ENCODE results near the gene E4F1. TPM values are rescaled to one million over a fixed set of nuclear protein-coding genes. Genes with fewer than 3 reads are reported as not detected.

Gene E4F1
- total and polyA plus RNA-seq, 2 experiments from 2014 or later: 13.5 to 32.7 TPM

DNA sequence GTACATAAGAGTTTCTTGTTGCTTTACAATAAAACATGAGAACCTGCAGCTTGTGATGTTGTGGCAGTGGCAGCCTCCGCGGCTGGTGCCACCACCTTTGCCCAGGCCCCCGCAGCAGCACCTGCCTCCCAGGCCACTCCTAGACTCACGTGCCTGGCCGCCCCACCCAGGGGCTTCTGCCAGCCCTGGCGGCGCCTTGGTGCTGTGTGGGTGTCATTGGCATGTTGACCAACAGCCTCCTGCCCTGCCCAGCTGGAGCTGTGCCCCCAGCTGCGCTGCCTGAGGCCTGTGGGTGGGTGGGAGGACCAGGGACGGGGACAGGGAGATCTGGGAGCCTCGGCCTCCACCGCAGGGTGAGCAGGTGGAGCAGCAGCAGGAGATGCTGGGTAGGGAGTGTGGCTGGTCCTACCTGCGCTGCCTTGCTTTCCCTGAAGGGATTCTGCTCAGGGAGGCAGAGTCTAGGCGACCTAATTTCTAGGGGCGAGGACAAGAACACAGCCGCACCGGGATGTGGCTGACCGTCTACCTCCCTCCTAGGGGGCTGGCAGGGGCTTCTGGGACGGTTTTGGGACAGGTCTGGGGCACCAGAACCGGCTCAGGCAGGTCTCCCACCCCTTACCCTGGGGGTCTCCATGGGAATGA is 12.4 kb downstream of the E4F1 start:
- TF ChIP-seq EZH2 (IDR thresholded peaks at IDR 0.05; ENCODE audit: insufficient read depth, poor library complexity, severe bottlenecking) (no peak), EZH2phosphoT487 (IDR thresholded peaks at IDR 0.05; ENCODE audit: insufficient read depth, low read depth) (no peak)
- H3K9ac ChIP-seq: no peak overlapping the region
- in situ Hi-C loops (cut with MboI): no loop called here
- no peak overlapping the region for H3K4me2 ChIP-seq (ENCODE audit: unreplicated experiment)
- H4K20me1 ChIP-seq (ENCODE audit: insufficient read depth): no peaks in the 10 kb centered on the region
- H3K9me2 ChIP-seq (ENCODE audit: insufficient read depth): no peaks in the 10 kb centered on the region
- H2AFZ ChIP-seq: no peak overlapping the region
- H3K9me3 ChIP-seq (ENCODE audit: low read depth): no peaks in the 10 kb centered on the region
- no peaks in the 10 kb centered on the region for H3K4me1 ChIP-seq (ENCODE audit: insufficient read depth)
- no peaks in the 10 kb centered on the region for H3K79me2 ChIP-seq (ENCODE audit: insufficient read depth)
- H3K27ac ChIP-seq: no peak overlapping the region
- no peak overlapping the region for H3K4me3 ChIP-seq
- H3F3A ChIP-seq (ENCODE audit: insufficient read depth): no peaks in the 10 kb centered on the region
- 52 to 55% methylated on average over 12 to 19 of the region's 19 CpGs for WGBS, 2 experiments (ENCODE audit: low coverage in 1 of 2, low lambda C conversion rate in 2 of 2, missing lambda C conversion rate in 2 of 2)
- no peaks in the 10 kb centered on the region for H3K27me3 ChIP-seq (replicated peaks; ENCODE audit: insufficient read depth)
- H3K36me3 ChIP-seq (ENCODE audit: low read depth): no peaks in the 10 kb centered on the region
- DNase-seq: no peak

GRCh38 chr16:2236337-2237101 is 13.1 kb downstream of the E4F1 start, which contains the start of gene DNASE1L2:
Gene DNASE1L2, plus strand, starts transcription at chr16:2236444. Its CDS starts 373 bp downstream, at chr16:2236817.
- no peaks in the 10 kb centered on the region for H3K9me2 ChIP-seq (ENCODE audit: insufficient read depth)
- no peaks in the 10 kb centered on the region for H3F3A ChIP-seq (ENCODE audit: insufficient read depth)
- peak within 1 kb of the TSS; percentile 9 for H3K9ac ChIP-seq
- no peaks in the 10 kb centered on the region for H3K9me3 ChIP-seq (ENCODE audit: low read depth)
- H3K36me3 ChIP-seq (ENCODE audit: low read depth): no peaks in the 10 kb centered on the region
- H3K4me3 ChIP-seq: peak within 1 kb of the TSS; percentile 53
- H3K4me2 ChIP-seq (ENCODE audit: unreplicated experiment): peak within 1 kb of the TSS; percentile 53
- DNase-seq: peak; percentile 76
- H4K20me1 ChIP-seq (ENCODE audit: insufficient read depth): no peaks in the 10 kb centered on the region
- no peaks in the 10 kb centered on the region for H3K79me2 ChIP-seq (ENCODE audit: insufficient read depth)
- H3K4me1 ChIP-seq (ENCODE audit: insufficient read depth): no peaks in the 10 kb centered on the region
- no peak within 1 kb of the TSS for H3K27ac ChIP-seq
- WGBS, 2 experiments (ENCODE audit: low coverage in 1 of 2, low lambda C conversion rate in 2 of 2, missing lambda C conversion rate in 2 of 2): 3 to 4% methylated on average over 40 to 48 of the region's 64 CpGs
- no peaks in the 10 kb centered on the region for H3K27me3 ChIP-seq (replicated peaks; ENCODE audit: insufficient read depth)
- in situ Hi-C loops (cut with MboI): no loop called here
- no peak for TF ChIP-seq EZH2 (IDR thresholded peaks at IDR 0.05; ENCODE audit: insufficient read depth, poor library complexity, severe bottlenecking)
- H2AFZ ChIP-seq: no peak within 1 kb of the TSS

DNA sequence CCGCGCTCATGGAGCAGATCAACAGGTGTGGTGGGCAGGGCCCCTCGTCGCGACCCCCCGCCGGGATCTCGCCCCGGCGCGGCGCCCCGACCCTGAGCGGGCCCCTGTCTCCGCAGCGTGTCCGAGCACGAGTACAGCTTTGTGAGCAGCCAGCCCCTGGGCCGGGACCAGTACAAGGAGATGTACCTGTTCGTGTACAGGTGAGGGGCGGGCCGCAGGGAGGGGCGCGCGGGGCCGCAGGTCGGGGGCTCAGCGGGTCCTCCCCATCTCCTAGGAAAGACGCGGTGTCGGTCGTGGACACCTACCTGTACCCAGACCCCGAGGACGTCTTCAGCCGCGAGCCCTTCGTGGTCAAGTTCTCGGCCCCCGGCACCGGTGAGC is 13.7 kb downstream of the E4F1 start:
- Histone ChIP-seq H4K20me1 (ENCODE audit: insufficient read depth) (no peaks in the 10 kb centered on the region), H3K27ac (no peak overlapping the region), H3K79me2 (ENCODE audit: insufficient read depth) (no peaks in the 10 kb centered on the region), H3K27me3 (replicated peaks; ENCODE audit: insufficient read depth) (no peaks in the 10 kb centered on the region), H3F3A (ENCODE audit: insufficient read depth) (no peaks in the 10 kb centered on the region), H3K4me1 (ENCODE audit: insufficient read depth) (no peaks in the 10 kb centered on the region), H3K9ac (peak overlapping the region; percentile 9; the same call in 1 of the 2 replicates), H3K9me2 (ENCODE audit: insufficient read depth) (no peaks in the 10 kb centered on the region), H3K4me3 (peak overlapping the region; percentile 53), H3K4me2 (ENCODE audit: unreplicated experiment) (peak overlapping the region; percentile 53), H3K36me3 (ENCODE audit: low read depth) (peaks cover under 1% of the 10 kb centered on the region; the same call in 1 of the 2 replicates), H3K9me3 (ENCODE audit: low read depth) (no peaks in the 10 kb centered on the region), H2AFZ (no peak overlapping the region)
- TF ChIP-seq EZH2phosphoT487 (IDR thresholded peaks at IDR 0.05; ENCODE audit: insufficient read depth, low read depth) (no peak), EZH2 (IDR thresholded peaks at IDR 0.05; ENCODE audit: insufficient read depth, poor library complexity, severe bottlenecking) (no peak)
- DNase-seq: no peak
- WGBS, 2 experiments (ENCODE audit: low coverage in 1 of 2, low lambda C conversion rate in 2 of 2, missing lambda C conversion rate in 2 of 2): 5 to 10% methylated on average over 22 to 38 of the region's 40 CpGs
- in situ Hi-C loops (cut with MboI): no loop called here

DNA sequence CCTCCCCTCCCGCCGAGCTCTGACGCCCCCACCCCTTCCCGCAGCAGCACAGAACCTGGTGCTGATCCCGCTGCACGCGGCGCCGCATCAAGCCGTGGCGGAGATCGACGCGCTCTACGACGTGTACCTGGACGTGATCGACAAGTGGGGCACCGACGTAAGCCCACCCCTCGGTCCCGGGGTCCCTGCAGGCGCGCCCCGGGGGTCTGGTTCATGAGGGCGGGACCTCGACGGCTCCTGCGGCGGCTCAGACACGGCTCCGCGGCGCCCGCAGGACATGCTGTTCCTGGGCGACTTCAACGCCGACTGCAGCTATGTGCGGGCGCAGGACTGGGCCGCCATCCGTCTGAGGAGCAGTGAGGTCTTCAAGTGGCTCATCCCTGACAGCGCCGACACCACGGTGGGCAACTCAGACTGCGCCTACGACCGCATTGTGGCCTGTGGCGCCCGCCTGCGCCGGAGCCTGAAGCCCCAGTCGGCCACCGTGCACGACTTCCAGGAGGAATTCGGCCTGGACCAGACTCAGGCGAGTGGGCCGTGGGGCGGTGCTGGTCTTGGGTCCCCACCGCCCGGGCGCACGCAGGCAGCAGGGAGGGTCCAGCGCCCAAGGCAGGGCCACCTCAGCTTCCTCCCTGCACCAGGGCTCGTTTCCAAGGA is 14.2 kb downstream of the E4F1 start:
- no peak for TF ChIP-seq EZH2phosphoT487 (IDR thresholded peaks at IDR 0.05; ENCODE audit: insufficient read depth, low read depth)
- no peak for TF ChIP-seq EZH2 (IDR thresholded peaks at IDR 0.05; ENCODE audit: insufficient read depth, poor library complexity, severe bottlenecking)
- DNase-seq: no peak
- in situ Hi-C loops (cut with MboI): no loop called here
- Histone ChIP-seq H3K4me3 (no peak overlapping the region), H3F3A (ENCODE audit: insufficient read depth) (no peaks in the 10 kb centered on the region), H3K36me3 (ENCODE audit: low read depth) (peaks cover 5% of the 10 kb centered on the region; the same call in 1 of the 2 replicates), H3K9me3 (ENCODE audit: low read depth) (no peaks in the 10 kb centered on the region), H3K4me2 (ENCODE audit: unreplicated experiment) (no peak overlapping the region), H3K9me2 (ENCODE audit: insufficient read depth) (no peaks in the 10 kb centered on the region), H2AFZ (no peak overlapping the region), H4K20me1 (ENCODE audit: insufficient read depth) (no peaks in the 10 kb centered on the region), H3K79me2 (ENCODE audit: insufficient read depth) (no peaks in the 10 kb centered on the region), H3K27ac (no peak overlapping the region), H3K4me1 (ENCODE audit: insufficient read depth) (no peaks in the 10 kb centered on the region), H3K27me3 (replicated peaks; ENCODE audit: insufficient read depth) (no peaks in the 10 kb centered on the region), H3K9ac (no peak overlapping the region)
- WGBS, 2 experiments (ENCODE audit: low coverage in 1 of 2, low lambda C conversion rate in 2 of 2, missing lambda C conversion rate in 2 of 2): 68 to 80% methylated on average over 37 to 57 of the region's 65 CpGs
